NCI-H1092 treated with DMSO at 0.1 percent for 48 hours (cell line): ENCODE results near the gene INHBE.
"Not testable (repeated sequence)": the region's sequence is repeated elsewhere in the genome, so short reads cannot be mapped to it uniquely, and the experiment has no call there.

Experiments
- DNase-seq: peaks from one replicate; lab custom pipeline; 2025; lab: John Stamatoyannopoulos, UW

INHBE gene

DNA sequence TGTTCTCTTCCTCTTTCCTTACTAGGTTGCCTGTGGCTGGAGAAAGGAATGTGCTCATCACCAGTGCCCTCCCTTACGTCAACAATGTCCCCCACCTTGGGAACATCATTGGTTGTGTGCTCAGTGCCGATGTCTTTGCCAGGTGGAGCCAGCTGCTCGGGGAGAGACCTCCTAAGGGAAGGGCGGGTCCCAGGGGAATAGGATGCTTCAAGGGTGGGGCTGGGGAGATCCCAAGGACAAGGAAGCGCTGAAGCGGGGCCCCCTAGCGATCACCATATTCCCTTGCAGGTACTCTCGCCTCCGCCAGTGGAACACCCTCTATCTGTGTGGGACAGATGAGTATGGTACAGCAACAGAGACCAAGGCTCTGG is 43.0 kb downstream of the INHBE start:
- no peak for DNase-seq

DNA sequence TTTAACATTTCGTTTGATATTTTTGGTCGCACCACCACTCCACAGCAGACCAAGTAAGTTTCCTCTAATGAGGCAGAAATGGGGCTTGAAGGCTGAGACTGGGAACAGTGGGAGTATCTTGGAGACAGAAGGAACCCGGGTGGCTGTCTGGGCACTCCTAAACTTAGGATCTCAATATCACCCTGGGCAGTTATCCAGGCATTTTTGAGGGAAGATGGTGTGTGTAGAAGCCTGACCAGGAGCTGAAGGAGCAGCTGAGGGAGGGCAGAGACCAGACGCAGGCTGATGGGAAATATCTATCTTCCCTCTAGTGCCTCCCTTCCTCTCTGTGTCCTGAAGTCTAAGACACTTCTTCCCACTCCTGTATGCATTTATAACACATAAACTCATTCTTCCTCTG is 43.5 kb downstream of the INHBE start:
- DNase-seq: no peak

GRCh38 chr12:57500213-57500612 is 45.1 kb downstream of the INHBE start:
- DNase-seq: no peak

DNA sequence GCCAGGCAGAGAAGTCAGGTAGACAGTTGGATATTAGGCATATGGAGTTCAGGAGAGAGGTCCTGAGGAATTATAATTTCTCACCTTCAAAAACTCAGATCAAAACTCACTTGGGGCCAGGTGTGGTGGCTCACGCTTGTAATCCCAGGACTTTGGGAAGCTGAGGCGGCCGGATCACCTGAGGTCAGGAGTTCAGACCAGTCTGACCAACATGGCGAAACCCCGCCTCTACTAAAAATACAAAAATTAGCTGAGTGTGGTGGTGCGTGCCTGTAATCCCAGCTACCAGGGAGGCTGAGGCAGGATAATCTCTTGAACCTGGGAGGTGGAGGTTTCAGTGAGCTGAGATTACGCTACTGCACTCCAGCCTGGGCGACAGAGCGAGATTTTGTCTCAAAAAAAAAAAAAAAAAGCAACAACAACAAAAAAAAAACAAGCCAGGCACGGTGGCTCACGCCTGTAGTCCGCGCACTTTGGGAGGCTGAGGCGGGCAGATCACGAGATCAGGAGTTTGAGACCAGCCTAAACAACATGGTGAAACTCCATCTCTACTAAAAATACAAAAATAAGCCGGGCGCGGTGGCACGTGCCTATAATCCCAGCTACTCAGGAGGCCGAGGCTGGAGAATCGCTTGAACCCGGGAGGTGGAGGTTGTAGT is 47.3 kb downstream of the INHBE start:
- DNase-seq: not testable (repeated sequence)

DNA sequence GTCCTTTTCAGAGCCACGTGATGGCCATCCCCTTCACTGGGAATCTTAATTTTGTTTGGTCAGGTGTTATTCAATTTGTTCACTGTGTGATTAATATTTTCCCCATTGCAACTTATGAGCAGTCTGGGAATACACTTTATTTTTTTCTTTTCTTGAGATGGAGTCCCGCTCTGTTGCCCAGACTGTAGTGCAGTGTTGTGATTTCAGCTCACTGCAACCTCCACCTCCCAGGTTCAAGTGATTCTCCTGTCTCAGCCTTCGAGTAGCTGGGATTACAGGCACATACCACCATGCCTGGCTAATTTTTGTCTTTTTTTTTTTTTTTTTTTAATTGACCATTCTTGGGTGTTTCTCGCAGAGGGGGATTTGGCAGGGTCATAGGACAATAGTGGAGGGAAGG is 51.4 kb downstream of the INHBE start:
- not testable (repeated sequence) for DNase-seq
